Adrenal gland (tissue), 5 donors: ENCODE measurements around the gene KRTAP5-4.

Experiments
- POLR2A ChIP-seq, 2 donors: fragments of 450-650 bp; IDR thresholded peaks; one replicate each; pipeline ENCODE4 v1.6.1; 2017; ENCODE audit warnings: antibody characterized with exemption in 2 of 2, mild to moderate bottlenecking in 2 of 2, moderate library complexity in 1 of 2
- TF ChIP-seq, protein P1 (sequence below), 6 experiments: fragments of 450-650 bp in 4 of 6; fragments of 200-600 bp in 2 of 6; sonication (generic) in 1 of 6; IDR thresholded peaks; 1 replicate in 5 of 6; 2 replicates in 1 of 6; pipeline versions ENCODE4 v1.5.1 to v1.8.0; 2016 to 2021; ENCODE audit warnings: antibody characterized with exemption in 6 of 6, mild to moderate bottlenecking in 2 of 6, moderate library complexity in 1 of 6
- donor health status: DM: no; HTN: no; CAD: no.

DNA sequence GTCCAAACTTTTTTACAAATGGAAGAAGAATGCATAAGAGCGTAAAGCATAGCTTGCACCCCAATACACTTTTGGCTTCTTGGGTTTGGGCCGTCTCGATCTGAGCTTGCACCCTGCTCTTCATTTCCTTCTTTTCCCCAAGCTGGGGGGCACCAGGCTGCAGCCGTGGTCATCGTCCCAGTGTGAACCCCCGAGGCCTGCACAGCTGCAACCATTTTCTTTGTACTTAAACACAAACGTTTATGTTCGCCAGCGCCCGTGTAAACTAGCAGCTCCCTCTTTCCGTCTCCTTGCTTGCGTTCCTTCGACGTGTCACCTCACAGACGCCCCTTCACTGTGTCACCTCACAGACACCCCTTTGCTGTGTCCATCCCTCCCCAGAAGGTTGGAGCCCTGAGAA lies 17.7 kb upstream of the KRTAP5-4 start:
- TF ChIP-seq, protein P1, sequence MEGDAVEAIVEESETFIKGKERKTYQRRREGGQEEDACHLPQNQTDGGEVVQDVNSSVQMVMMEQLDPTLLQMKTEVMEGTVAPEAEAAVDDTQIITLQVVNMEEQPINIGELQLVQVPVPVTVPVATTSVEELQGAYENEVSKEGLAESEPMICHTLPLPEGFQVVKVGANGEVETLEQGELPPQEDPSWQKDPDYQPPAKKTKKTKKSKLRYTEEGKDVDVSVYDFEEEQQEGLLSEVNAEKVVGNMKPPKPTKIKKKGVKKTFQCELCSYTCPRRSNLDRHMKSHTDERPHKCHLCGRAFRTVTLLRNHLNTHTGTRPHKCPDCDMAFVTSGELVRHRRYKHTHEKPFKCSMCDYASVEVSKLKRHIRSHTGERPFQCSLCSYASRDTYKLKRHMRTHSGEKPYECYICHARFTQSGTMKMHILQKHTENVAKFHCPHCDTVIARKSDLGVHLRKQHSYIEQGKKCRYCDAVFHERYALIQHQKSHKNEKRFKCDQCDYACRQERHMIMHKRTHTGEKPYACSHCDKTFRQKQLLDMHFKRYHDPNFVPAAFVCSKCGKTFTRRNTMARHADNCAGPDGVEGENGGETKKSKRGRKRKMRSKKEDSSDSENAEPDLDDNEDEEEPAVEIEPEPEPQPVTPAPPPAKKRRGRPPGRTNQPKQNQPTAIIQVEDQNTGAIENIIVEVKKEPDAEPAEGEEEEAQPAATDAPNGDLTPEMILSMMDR (IDR thresholded peaks at IDR 0.05) = no peak
- no peak for TF ChIP-seq POLR2A (IDR thresholded peaks at IDR 0.05)
